Activated CD8-positive, alpha-beta memory T cell treated with anti-CD3 and anti-CD28 coated beads, Interleukin-2, amount 50 U/mL, for 24 hours (primary cell): ENCODE results near the gene FAF2.

Experiments
- DNase-seq: peaks from one replicate; pipeline ENCODE4 v3.0.0-alpha.2; 2020; ENCODE audit errors: extremely low read depth

FAF2 gene

GRCh38 chr5:176507911-176508310 is 59.7 kb downstream of the FAF2 start:
- DNase-seq, result no peak

DNA sequence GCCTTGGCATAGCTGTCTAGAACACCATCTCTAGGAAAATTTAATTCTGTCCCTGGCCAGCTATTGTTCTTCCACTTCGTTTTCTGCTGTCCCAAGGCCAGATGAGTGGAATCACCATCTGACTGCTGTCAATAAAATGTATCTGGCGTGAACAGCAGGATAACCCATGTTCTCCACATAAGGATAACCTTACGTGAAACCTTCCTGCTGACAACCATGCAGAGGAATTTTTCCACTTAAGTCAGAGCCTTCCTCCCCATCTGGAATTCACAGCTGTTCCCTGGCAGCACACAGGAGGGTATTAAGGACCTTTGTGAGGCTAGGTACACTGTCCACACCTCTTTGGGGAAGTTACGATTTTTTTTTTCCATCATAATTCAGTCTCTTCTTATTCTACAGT is 60.4 kb downstream of the FAF2 start:
- no peak for DNase-seq

DNA sequence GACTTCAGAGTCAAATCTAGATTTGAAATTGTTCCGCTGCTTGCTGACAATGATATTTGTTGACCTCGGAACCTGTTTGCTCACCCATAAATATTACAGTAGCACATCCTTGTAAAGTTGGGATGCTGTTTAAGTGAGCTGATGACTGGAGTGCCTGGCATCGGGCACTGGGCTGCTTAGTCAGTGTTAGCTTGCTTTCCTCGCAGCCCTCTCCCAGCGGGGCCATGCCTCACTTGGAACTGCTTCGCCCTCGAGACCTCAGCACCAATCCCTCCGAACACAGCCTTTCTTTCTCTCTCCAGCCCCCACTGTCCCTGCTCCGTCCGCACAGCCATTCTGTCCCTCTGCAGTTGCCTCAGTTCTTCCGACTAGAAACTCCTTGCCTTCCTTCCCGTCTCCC is 65.6 kb downstream of the FAF2 start:
- DNase-seq, result no peak

- DNase-seq, result no peak
Measured at GRCh38 chr5:176514244-176514950, 66.2 kb downstream of the FAF2 start.

- no peak for DNase-seq
Measured at GRCh38 chr5:176515396-176515795, 67.2 kb downstream of the FAF2 start.

- DNase-seq, result no peak
Measured at GRCh38 chr5:176517053-176517661, 69.0 kb downstream of the FAF2 start.

- no peak for DNase-seq
Measured at GRCh38 chr5:176519810-176520720, 71.9 kb downstream of the FAF2 start.

DNA sequence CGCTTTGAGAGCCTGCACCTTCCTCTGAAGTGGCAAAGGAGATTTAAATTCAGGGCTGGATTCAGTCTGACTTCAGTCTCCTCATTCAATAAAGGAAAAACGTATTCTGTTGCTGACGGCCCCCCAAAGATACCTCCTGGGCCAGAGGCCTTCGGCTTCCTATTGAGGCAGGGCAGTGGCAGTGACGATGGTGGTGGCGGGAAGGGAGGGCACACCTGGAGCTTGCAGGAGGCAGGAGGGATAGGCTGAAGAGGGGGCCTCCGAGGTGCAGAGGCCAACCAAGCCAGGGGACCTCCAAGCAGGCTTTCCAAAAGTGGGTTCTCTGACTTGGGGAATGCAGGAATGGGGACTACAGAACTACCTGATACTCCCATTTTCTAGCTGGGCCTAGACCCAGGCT is 73.1 kb downstream of the FAF2 start:
- no peak for DNase-seq

DNA sequence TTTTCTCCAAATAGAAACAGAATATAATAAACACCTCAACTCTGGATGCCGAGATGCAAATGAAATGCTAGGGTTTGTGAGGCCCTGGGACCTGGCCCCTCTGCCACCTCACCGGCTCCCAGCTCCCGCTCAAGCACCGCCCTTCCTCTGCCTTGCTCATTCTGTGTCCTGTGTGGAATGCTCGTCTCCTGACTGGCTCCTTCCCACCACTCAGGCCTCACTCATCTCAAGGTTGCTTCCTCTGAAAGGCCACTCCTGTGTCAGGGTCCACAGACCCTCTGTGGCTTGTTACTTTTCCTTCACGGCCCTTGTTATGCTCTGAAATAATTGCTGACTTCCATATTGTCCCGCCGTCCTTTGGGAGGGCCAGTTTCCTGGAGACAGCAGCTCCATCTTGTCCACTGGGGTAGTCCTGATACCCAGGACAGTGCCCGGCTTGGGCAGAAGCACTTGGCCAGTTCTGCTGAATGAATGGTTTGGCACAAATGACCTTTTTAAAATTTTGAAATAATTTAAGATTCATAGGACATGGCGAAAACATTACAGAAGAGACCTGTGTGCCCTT is 73.6 kb downstream of the FAF2 start:
- DNase-seq, result no peak

DNA sequence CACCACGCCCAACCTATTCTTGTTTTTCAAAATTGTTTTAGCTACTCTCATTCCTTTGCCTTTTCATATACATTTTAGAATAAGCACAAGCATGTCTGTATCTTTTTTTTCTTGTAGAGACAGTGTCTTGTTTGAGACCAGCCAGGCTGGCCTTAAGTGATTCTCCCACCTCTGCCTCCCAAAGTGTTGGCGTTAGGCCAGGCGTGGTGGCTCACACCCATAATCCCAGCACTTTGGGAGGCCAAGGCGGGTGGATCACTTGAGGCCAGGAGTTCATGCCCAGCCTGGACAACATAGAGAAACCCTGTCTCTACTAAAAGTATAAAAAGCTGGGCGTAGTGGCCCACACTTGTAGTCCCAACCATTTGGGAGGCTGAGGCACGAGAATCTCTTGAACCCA is 76.0 kb downstream of the FAF2 start:
- DNase-seq, result no peak

DNA sequence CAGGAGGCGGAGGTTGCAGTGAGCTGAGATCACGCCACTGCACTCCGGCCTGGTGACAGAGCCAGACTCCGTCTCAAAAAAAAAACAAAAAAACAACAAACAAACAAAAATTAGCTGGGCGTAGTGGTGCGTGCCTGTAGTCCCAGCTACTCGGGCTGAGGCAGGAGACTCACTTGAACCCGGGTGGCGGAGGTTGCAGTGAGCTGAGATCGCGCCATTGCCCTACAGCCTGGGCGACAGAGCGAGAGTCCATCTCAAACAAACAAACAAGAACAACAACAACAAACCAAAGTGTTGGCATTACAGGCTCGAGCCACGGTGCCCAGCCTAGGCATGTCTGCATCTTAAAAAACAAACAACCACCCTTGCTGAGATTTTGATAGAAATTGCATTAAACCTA is 76.8 kb downstream of the FAF2 start:
- no peak for DNase-seq

DNA sequence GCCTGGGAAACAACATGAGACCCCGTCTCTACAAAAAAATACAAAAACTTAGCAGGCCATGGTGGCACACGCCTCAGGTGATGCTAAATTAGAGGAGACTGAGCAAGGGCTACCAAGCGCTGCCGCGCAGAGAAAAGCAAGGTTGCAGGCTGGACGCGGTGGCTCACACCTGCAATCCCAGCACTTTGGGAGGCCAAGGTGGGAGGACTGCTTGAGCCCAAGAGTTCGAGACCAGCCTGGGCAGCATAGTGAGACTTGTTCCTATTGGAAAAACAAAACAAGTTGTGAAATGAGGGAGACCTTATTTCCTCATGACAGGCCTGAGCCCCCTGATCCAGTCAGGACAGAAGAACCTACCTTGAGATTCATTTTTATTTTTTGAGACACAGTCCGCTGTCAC is 77.5 kb downstream of the FAF2 start:
- DNase-seq, result no peak

DNA sequence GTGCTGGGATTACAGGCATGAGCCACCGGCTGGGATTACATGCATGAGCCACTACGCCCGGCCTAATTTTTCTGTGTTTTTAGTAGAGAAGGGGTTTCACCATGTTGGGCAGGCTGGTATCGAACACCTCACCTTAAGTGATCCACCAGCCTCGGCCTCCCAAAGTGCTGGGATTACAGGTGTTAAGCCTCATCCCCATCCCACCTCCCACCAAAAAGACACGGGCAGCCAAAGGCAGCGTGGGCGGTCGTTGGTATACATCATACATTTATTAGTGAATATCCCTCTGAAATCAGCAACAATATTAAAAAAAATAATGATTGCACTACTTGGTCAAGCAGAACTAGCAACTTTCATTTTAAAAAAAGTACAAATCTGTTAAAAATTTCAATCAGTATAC is 78.3 kb downstream of the FAF2 start:
- DNase-seq, result no peak

DNA sequence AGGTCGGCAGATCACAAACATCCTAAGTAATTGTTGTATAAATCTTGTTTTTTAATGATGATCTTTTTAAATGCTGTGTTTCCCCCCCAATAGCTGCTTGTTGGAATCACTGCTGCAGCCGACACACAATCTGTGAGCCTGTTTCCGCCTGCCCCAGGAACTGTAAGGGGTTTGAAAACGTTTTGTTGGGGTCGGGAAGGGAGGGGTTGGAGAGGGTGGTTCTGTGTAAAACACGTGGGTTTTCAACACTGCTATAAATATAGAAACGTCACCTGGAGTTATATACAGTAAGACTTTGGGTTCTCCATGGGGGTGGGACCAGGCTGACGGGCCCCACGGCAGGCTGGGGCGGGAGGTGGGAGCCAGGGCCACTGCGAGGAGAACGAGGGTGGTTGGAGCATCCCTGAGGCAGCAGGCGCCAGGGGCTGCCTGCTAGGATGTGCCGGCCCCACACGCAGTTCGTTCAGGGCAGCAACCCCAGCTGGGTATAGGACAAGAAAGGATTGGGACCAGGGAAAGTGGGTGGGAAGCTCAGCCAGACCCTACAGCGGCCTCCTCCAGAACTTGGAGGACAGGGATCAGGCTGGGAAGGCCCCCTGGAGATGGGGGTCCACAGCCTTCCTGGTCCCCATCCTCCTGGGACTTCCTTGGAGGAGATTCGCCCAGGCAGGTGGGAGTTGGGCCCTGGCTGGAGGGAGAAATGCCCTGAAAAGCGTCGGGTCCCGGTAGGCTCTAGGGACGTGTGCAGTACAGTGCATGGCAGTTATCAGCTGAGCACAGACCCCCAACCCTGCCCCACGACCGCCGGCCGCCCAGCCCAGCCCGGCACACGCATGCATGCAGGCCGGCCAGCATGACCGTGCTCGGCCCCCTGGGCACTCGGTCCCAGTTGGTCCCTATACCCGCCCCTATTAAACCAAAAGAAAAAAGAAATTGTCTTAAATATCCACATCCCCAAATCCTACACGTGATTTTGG is 79.3 kb downstream of the FAF2 start:
- DNase-seq, result no peak

- no peak for DNase-seq
Measured at GRCh38 chr5:176528301-176528700, 80.1 kb downstream of the FAF2 start.

DNA sequence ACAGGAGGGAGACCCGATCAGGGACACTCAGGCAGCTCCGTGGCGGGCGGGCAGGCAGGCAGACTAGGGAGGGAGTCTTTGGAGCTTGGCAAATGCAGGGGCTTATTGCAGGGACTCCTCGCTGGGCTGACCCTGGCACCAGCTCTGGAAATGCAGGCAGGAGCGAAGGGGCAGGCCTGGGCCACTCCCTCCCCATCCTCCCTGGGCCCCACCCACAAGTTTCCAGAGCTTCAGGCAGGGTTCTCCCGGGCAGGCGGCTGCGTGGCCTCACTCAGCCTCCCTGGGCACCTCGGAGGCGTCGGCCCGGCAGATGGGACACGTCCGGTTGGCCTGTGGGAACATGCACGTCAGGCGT is 80.6 kb downstream of the FAF2 start:
- DNase-seq, result no peak

DNA sequence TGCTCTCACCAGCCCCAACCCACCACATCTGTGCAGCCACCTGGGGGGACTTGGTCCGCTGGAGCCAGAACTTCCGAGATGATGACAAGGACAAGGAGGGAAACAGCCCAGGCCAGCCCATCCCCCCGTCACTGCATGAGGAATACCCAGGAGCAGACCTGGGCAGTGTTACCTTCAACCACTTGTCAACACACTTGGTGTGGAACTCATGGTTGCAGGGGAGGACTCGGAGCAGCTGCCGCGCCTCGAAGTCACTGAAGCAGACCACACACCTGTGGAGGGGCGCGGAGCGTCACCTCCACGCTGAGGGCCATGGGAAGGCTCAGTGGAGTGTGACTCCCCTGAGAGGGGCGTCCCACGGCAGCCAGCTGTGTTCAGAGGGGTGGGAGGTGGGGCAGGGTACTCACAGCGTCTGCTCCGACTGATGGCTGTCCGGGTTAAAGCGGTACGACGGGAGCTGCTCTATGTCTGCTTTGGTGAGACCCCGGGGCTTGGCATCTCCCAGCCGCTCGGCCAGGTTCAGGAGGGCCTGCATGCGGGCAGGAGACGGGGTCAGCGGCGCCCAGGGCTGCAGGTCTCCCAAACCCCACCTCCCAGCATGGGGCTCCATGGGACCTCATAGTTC is 81.0 kb downstream of the FAF2 start:
- no peak for DNase-seq

- DNase-seq, result no peak
Measured at GRCh38 chr5:176529741-176530141, 81.6 kb downstream of the FAF2 start.

DNA sequence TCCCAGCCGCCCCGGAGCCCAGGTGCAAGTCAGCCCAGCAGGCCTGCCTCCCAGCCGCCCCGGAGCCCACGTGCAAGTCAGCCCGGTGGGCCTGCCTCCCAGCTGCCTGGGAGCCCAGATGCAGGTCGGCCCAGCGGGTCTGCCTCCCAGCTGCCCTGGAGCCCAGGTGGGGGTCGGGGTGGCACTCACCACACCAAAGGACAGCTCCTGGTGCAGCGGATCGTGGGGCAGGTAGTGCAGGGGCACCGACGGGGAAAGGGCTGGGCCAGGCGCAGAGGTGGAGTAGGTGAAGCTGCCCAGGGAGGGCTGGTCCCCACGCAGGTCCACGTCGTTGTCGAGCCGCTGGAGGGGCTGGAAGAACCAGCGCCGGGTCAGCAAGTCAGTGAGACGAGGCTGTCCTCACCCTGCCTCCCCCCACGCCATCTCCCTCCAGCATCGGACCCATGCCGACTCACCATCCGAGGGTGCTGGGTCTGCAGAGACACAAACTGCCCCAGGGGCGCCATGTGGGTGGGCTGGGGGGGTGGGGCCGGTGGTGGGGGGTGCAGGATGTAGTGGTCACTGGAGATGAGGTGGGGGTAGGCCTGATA is 82.3 kb downstream of the FAF2 start:
- DNase-seq, result no peak
